Stimulated activated naive B cell treated with anti-CD40 and anti-IgM and Interleukin-4, amounts not matched to agents 10 μg/mL and 1 μg/mL and 100 μg/mL, for 72 hours (primary cell): ENCODE data around the gene TRIM74.
"Not testable (repeated sequence)": the region's sequence is repeated elsewhere in the genome, so short reads cannot be mapped to it uniquely, and the experiment has no call there.

ENCODE experiments used
- ATAC-seq, 2 donors: fragments of 150-1000 bp; cut with Tn5 transposase; replicated peaks; 2 replicates each; pipeline ENCODE4 v1.10.0; 2021; ENCODE audit warnings: moderate library complexity in 1 of 2
- DNase-seq: peaks from one replicate; pipeline ENCODE4 v3.0.0; 2021
- H3K27ac Mint-ChIP-seq: one replicate; pipeline ENCODE4 v1.8.0; 2022; ENCODE audit warnings: mild to moderate bottlenecking, mixed read lengths
- H3K27me3 Mint-ChIP-seq, 2 donors: one replicate each; pipeline ENCODE4 v1.8.0; 2022; ENCODE audit warnings: mixed read lengths in 2 of 2
- H3K36me3 Mint-ChIP-seq, 2 donors: one replicate each; pipeline ENCODE4 v1.8.0; 2022; ENCODE audit warnings: mixed read lengths in 2 of 2, mild to moderate bottlenecking in 1 of 2
- H3K4me1 Mint-ChIP-seq, 2 donors: one replicate each; pipeline ENCODE4 v1.8.0; 2022; ENCODE audit warnings: mixed read lengths in 2 of 2, mild to moderate bottlenecking in 1 of 2
- H3K4me3 Mint-ChIP-seq, 2 donors: one replicate each; pipeline ENCODE4 v1.8.0; 2022; ENCODE audit warnings: mild to moderate bottlenecking in 2 of 2, mixed read lengths in 2 of 2, moderate library complexity in 1 of 2
- H3K9me3 Mint-ChIP-seq, 2 donors: one replicate each; pipeline ENCODE4 v1.8.0; 2022; ENCODE audit warnings: mixed read lengths in 2 of 2, mild to moderate bottlenecking in 1 of 2

The TRIM74 gene

DNA sequence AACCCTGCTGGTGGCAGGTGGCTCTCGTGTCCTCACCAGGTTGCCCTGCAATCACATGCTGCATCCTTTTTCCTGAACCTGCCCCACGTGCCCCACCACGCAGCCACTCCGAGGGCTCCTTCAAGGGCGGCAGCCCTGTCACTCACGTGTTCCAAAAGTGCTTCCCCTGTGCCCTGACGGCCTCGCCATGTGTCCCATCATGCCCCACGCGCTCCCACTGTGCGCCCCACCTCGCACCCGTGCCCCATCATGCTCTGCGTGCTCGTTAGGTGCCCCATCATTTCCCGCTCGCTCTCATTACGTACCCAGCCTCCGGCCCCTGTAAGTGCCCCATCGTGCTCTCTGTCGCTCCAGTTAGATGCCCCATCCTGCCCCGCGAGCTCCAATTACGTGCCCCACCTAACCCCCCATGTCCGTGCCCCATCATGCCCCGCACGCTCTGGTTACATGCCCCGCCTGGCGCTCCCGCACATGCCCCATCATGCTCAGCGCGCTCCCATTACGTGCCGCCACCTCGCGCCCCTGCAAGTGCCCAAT, at the start of gene TRIM74:
TSS of gene TRIM74 (minus strand) at position 487 of the 537 bp plus-strand sequence. CDS start 3,309 bp downstream, outside the sequence.
- not testable (repeated sequence) for H3K4me3 Mint-ChIP-seq, H3K27me3 Mint-ChIP-seq, ATAC-seq, H3K4me1 Mint-ChIP-seq, H3K36me3 Mint-ChIP-seq, H3K27ac Mint-ChIP-seq, H3K9me3 Mint-ChIP-seq, DNase-seq

DNA sequence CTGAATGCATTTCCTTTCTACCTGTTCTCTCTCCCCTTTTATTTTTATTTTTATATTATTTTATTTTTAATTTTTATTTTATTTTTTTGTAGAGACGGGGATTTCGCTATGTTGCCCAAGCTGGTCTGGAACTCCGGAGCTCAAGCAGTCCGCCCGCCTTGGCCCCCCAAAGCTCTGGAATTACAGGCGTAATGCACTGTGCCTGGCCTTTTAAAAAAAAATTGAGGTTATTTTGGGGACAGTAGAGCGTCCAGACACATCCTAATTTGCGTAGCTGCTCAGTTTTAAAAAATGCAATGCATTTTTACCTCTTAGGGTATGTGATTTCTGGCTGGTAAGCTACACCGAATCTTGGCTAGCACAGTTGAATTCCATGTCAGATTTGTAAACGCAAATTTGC, 37.2 kb upstream of the TRIM74 start:
- not testable (repeated sequence) for H3K27me3 Mint-ChIP-seq, DNase-seq, H3K9me3 Mint-ChIP-seq, H3K4me1 Mint-ChIP-seq, ATAC-seq, H3K27ac Mint-ChIP-seq
- H3K36me3 Mint-ChIP-seq = peaks cover 1 to 10% of the 10 kb centered on the region in 2 donors
- H3K4me3 Mint-ChIP-seq = peak overlapping the region; percentile 21 to 52

DNA sequence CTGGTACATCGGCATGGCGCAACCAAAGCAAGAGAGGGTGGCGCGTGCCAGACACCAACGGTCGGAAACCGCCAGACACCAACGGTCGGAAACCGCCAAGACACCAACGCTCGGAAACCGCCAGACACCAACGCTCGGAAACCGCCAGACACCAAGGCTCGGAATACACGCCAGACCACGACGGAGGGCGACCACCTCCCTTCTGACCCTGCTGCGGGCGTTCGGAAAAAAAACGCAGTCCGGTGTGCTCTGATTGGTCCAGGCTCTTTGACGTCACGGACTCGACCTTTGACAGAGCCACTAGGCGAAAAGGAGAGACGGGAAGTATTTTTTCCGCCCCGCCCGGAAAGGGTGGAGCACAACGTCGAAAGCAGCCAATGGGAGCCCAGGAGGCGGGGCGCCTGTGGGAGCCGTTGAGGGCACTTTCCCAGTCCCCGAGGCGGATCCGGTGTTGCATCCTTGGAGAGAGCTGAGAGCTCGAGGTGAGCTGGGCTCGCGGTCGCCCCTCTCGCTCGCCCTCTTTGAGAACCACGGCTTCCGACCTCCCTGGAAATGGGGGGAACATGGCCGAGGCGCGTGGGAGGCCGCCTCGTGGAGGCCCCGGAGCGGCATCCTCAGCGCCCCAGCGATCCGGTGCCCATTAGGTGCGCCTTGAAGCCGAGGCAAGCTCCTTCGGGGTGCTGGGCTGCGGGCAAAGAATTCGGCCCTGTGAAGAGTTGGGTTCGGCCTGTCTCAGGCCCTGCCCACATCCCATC, 36.6 kb upstream of the TRIM74 start:
- not testable (repeated sequence) for H3K9me3 Mint-ChIP-seq, H3K27me3 Mint-ChIP-seq, H3K4me1 Mint-ChIP-seq
- DNase-seq (peak; percentile 95), ATAC-seq (peak; percentile 91 to 92)
- peak overlapping the region; percentile 100 for H3K27ac Mint-ChIP-seq
- H3K36me3 Mint-ChIP-seq = peaks cover 1 to 10% of the 10 kb centered on the region in 2 donors
- H3K4me3 Mint-ChIP-seq = peak overlapping the region; percentile 86 to 98

DNA sequence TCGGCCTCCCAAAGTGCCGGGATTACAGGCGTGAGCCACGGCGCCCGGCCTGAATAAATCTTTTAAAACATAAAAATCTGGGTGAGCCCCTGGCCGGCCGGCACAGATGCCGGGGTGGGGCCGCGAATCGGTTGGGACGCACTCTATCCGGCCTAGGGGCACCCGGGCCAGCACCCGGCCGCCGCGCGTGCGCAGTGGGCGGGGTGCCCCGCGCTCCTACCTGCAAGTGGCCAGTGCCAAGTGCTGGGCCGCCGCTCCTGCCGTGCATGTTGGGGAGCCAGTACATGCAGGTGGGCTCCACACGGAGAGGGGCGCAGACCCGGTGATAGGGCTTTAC, 36.1 kb upstream of the TRIM74 start:
- not testable (repeated sequence) for H3K27me3 Mint-ChIP-seq, H3K9me3 Mint-ChIP-seq, H3K4me1 Mint-ChIP-seq
- ATAC-seq (peak; percentile 85), DNase-seq (peak; percentile 79)
- peak overlapping the region; percentile 86 to 98 for H3K4me3 Mint-ChIP-seq
- H3K36me3 Mint-ChIP-seq = peaks cover 1 to 10% of the 10 kb centered on the region in 2 donors
- peak overlapping the region; percentile 100 for H3K27ac Mint-ChIP-seq

DNA sequence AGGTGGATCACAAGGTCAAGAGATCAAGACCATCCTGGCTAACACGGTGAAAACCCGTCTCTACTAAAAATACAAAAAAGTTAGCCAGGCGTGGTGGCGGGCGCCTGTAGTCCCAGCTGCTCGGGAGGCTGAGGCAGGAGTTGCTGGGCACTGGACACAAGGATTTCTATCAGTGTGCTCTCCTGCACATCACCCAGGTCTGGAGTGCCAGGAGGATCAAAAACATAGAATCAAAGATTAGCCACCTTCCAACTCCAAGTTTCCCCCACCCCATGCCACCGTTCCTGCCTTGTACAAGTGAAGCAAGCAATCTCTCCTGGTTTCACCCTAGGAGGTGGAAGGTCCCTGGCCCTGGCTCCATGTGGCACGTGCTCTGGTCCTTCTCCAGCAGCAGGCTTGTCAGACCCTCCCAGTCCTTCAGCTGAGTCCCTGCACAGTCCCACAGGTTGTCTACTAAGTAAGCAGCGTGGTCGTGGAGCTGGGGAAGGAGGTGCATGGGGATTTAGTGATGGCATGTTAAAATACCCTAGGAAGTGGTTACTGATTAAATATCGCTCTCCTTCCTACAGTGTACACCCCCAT, 28.7 kb upstream of the TRIM74 start:
- not testable (repeated sequence) for ATAC-seq, H3K27me3 Mint-ChIP-seq, H3K4me3 Mint-ChIP-seq, DNase-seq, H3K9me3 Mint-ChIP-seq, H3K27ac Mint-ChIP-seq, H3K36me3 Mint-ChIP-seq, H3K4me1 Mint-ChIP-seq

DNA sequence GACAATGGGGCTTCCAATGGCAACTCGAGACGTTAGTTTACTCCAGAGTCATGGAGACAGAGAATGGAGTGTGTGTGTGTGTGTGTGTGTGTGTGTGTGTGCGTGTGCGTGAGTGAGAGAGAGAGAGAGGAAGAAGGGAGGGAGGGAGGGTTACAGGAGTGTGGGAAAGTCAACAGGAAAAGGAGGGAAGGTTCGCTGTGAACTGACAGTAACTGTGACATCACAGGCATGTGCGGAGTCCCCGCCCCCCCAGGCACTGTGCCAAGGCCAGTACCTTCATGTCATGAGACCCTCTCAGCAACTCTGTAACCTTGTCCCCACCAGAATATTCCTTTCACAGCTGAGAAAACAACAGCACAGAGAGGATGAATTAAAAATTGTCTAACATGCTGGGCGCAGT, 28.2 kb upstream of the TRIM74 start:
- not testable (repeated sequence) for H3K4me3 Mint-ChIP-seq, H3K27me3 Mint-ChIP-seq, H3K9me3 Mint-ChIP-seq, ATAC-seq, DNase-seq, H3K36me3 Mint-ChIP-seq, H3K4me1 Mint-ChIP-seq, H3K27ac Mint-ChIP-seq

DNA sequence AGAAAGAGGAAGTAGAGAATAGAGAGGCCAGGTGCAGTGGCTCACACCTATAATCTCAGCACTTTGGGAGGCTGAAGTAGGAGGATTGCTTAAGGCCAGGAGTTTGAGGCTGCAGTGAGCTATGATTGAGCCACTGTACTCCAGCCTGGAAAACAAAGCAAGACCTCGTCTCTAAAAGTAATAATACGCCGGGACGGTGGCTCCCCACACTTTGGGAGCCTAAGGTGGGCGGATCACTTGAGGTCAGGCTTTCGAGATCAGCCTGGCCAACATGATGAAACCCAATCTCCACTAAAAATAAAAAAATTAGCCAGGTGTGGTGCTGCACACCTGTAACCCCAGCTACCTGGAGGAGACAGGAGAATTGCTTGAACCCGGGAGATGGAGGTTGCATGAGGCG, 26.2 kb upstream of the TRIM74 start:
- ATAC-seq, H3K27ac Mint-ChIP-seq, H3K4me3 Mint-ChIP-seq, H3K9me3 Mint-ChIP-seq, DNase-seq, H3K27me3 Mint-ChIP-seq, H3K36me3 Mint-ChIP-seq, H3K4me1 Mint-ChIP-seq: not testable (repeated sequence)

DNA sequence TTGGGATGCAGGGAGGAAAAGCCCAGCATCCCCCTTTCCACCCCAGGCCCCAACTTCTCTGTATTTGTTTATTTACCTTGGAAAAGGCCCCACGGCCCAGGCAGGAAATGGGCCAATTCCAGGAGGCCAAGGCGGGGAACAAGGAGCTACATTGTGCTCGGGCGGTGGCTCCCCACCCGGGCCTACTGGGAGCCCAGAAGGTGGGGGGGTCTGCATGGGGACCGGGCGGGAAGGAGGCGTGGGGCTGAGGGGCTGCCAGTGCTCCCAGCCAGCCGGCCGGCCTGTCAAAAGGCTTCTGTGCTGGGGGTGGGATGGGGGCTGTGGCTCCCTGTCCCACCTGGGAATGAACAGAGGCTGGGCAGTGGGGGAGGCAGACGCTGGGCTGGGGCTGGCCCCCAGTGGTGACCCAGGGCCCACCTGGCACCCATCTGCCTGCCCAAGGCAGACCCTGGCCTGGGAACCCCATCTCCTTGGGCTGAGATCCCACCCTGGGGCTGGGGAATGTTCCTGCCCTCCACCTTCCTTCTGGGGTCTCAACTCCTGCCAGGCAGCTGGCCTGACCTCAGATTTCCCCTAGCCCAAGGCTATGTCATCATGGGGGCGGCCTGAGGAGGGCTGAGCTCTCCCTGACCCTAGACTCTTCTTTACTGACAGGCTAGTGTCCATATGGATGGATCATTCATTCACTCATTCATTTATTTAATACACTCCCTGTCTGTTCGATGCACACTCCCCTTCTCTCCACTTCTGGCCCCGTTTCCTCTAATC, 21.1 kb upstream of the TRIM74 start:
- H3K27me3 Mint-ChIP-seq, H3K36me3 Mint-ChIP-seq, H3K27ac Mint-ChIP-seq, H3K4me1 Mint-ChIP-seq, DNase-seq, H3K9me3 Mint-ChIP-seq, H3K4me3 Mint-ChIP-seq: not testable (repeated sequence)
- peak; percentile 20 to 31 for ATAC-seq

DNA sequence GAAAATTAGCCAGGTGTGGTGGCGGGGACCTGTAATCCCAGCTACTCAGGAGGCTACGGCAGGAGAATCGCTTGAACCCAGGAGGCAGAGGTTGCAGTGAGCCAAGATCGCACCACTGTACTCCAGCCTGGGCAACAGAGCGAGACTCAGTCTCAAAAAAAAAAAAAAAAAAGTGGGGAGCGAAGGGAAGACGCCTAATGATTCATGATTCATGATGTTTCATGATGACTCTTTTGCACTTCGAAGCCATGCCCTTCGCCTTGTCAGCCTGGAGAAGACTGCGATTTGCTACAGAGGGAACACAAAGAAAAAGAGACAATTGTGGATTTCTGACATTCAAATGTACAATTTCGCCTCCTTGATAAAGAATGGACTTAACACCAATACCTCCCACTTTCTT, 12.8 kb upstream of the TRIM74 start:
- ATAC-seq, H3K27me3 Mint-ChIP-seq, H3K27ac Mint-ChIP-seq, H3K4me1 Mint-ChIP-seq, H3K36me3 Mint-ChIP-seq, H3K4me3 Mint-ChIP-seq, H3K9me3 Mint-ChIP-seq, DNase-seq: not testable (repeated sequence)

DNA sequence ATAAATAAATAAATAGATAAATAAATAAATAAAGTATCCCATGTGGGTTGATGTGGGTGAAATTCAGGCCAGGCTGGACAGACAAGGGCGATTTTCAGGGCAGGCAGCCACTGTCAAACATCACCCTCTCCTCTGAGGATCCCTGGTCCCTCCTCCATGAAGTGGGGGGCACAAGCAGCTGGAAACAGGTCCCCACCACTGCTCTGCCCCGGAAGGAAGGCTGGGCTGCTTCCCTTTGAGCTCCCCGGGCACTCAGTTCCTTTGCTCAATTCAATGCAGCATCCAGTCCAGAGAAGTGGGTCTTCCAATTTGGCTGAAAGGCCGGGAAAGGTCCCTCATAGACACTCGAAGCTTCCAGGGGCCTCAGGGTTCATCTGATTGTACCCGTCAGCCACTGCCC, 11.1 kb upstream of the TRIM74 start:
- not testable (repeated sequence) for H3K27ac Mint-ChIP-seq, DNase-seq, H3K4me3 Mint-ChIP-seq, H3K4me1 Mint-ChIP-seq, ATAC-seq, H3K9me3 Mint-ChIP-seq, H3K27me3 Mint-ChIP-seq, H3K36me3 Mint-ChIP-seq

DNA sequence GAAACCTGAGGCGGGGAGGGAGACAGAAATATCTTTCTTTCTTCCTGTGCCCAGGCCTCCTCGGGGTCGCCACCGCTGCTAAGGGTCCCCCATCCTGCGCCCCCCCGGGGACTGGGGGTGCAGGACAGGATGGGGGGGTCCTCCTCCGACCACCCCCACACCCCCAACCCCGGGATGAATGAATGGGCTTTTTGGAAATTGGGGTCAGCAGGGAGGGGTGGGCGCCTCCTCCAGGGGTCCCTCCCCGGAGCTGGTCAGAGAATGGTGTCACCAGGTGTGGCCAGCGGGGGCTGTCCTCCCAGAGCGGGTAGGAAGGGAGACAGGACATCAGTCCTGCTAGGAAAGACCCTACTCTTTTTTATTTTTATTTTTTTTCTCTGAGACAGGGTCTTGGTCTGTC, 7.2 kb upstream of the TRIM74 start:
- not testable (repeated sequence) for H3K36me3 Mint-ChIP-seq, H3K4me3 Mint-ChIP-seq, H3K27ac Mint-ChIP-seq, H3K4me1 Mint-ChIP-seq, H3K27me3 Mint-ChIP-seq, DNase-seq, H3K9me3 Mint-ChIP-seq, ATAC-seq

DNA sequence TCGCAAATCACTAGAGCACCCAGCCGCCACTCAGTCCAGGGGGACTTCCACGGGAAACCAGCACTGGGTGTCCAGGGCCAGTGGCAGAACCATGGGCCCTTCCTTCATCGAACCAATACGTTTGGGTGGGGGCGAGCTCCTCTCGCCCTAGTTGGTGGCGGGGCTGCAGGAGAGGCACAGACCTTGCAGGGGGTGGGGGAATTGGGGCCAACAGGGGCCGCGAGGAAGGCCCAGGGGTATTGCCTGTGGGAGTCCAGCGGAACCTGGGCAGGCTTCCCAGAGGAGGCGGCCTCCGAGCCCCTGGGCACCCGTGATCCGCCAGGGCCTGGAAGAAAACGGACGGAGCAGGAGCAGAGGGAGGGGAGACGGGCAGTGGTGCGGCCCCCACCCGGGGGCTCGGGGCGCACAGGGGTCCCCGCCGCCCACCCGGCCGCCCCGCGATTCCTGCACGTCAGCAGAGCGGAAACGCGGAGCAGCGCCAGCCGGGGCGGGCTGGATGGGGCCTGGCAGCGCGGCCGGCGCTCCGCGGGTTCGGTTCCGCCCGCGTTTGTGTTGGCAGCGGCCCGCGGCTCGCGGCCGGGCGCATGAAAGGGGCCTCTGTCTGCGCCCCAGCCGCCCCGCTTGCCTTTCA, 6.5 kb upstream of the TRIM74 start:
- not testable (repeated sequence) for H3K4me1 Mint-ChIP-seq, ATAC-seq, DNase-seq, H3K27me3 Mint-ChIP-seq, H3K36me3 Mint-ChIP-seq, H3K27ac Mint-ChIP-seq, H3K9me3 Mint-ChIP-seq, H3K4me3 Mint-ChIP-seq

DNA sequence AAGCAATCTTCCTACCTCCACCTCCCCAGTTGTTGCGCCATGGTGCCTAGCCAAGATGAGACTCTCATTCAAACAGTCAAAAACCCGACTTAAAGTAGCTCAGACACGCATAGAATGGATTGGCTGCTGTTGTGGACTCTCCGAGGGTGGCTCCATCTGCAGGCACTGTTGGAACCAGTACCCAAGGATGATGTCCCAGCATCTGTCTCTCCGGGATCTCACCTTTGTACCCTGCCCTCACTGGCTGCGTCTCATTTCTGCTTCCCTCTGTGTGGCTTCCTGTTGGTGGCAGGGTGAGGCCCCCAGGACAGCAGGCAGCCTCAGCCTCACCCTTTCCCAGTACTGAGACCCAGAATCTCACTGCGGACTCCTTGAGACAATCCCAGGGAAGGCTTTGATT, 5.5 kb upstream of the TRIM74 start:
- H3K27me3 Mint-ChIP-seq, H3K36me3 Mint-ChIP-seq, ATAC-seq, H3K4me1 Mint-ChIP-seq, H3K4me3 Mint-ChIP-seq, DNase-seq, H3K9me3 Mint-ChIP-seq, H3K27ac Mint-ChIP-seq: not testable (repeated sequence)

DNA sequence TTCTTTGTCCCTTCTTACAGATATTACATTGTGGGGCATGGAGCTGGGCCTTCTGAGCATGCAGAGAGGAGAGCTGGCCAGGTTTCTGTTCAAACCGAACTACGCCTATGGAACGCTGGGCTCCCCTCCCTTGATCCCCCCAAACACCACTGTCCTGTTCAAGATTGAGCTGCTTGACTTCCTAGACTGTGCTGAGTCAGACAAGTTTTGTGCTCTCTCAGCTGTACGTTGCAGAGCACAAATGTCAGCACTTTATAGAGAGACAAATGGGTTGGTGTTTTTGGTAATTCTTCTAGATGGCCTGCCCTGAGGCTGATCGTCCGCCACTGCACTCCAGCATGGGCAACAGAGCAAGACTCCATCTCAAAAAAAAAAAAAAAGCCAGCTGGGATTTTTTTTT, 2.2 kb upstream of the TRIM74 start:
- H3K4me3 Mint-ChIP-seq, H3K9me3 Mint-ChIP-seq, H3K27ac Mint-ChIP-seq, H3K36me3 Mint-ChIP-seq, H3K27me3 Mint-ChIP-seq, DNase-seq, H3K4me1 Mint-ChIP-seq: not testable (repeated sequence)
- peak in 1 of 2 donors; percentile 11 for ATAC-seq
